Astrocyte (in vitro differentiated cells and primary cell): ENCODE results near the gene CD320.

Experiments
- EZH2 ChIP-seq: IDR thresholded peaks from 2 replicates; pipeline ENCODE4 v1.6.1; 2012; ENCODE audit warnings: mild to moderate bottlenecking, low read length, inconsistent platforms; ENCODE audit not compliant: insufficient read depth
- TF ChIP-seq, protein P1 (sequence below): IDR thresholded peaks from 2 replicates; pipeline ENCODE4 v1.5.1; 2011; ENCODE audit warnings: low read depth, mild to moderate bottlenecking, inconsistent platforms, low read length, moderate library complexity; ENCODE audit not compliant: insufficient read depth

DNA sequence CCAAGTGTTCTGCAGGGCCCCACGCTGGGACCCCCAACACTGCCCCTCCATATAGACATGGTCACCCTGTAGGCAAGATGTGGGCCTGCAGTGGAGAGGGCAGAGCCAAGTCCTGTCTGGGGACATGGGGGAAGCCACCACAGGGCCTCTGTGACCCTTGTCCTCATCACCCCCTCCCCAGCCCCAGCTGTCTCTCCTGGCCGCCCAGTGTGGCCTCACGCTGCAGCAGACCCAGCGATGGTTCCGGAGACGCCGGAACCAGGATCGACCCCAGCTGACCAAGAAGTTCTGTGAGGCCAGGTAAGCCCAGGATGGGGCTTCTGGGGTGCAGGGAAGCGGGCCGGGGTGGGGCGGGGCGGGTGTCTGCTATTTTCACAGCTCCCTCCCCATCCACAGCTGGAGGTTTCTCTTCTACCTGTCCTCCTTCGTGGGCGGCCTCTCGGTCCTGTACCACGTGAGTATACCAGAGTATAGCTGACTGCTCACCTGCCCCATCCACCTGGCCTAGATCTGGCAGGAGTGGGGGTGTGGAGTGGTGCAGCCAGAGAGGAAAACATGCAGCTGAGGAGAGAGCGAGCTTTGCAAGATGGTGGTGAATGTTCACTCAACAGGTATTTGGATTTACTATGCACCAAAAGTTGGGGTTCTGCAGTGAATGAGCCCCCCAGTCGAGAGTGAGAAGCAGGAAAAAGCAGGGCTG, 52.6 kb downstream of the CD320 start:
- TF ChIP-seq EZH2, result no peak
- TF ChIP-seq, protein P1, sequence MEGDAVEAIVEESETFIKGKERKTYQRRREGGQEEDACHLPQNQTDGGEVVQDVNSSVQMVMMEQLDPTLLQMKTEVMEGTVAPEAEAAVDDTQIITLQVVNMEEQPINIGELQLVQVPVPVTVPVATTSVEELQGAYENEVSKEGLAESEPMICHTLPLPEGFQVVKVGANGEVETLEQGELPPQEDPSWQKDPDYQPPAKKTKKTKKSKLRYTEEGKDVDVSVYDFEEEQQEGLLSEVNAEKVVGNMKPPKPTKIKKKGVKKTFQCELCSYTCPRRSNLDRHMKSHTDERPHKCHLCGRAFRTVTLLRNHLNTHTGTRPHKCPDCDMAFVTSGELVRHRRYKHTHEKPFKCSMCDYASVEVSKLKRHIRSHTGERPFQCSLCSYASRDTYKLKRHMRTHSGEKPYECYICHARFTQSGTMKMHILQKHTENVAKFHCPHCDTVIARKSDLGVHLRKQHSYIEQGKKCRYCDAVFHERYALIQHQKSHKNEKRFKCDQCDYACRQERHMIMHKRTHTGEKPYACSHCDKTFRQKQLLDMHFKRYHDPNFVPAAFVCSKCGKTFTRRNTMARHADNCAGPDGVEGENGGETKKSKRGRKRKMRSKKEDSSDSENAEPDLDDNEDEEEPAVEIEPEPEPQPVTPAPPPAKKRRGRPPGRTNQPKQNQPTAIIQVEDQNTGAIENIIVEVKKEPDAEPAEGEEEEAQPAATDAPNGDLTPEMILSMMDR, result no peak
